GM23338 (cell line): ENCODE results near the gene XRRA1. TPM values are rescaled to one million over a fixed set of nuclear protein-coding genes. Genes with fewer than 3 reads are reported as not detected.

Experiments
- ATAC-seq: fragments of 200-7000 bp; cut with Tn5 transposase; 3 replicates; pipeline ENCODE4 v1.9.1; 2020
- DNase-seq: peaks from one replicate; pipeline ENCODE4 v3.0.0-alpha.2; 2015; ENCODE audit warnings: low spot score
- H2AFZ ChIP-seq: fragments of 200-600 bp; sonication (generic); 2 replicates; pipeline ENCODE4 v1.8.0; 2016; ENCODE audit warnings: antibody characterized with exemption, mild to moderate bottlenecking, moderate library complexity
- H3F3A ChIP-seq: fragments of 200-600 bp; sonication (generic); replicated peaks from 2 replicates; pipeline ENCODE4 v1.8.0; 2017; ENCODE audit warnings: antibody characterized with exemption, mixed run types, low read depth
- H3K27ac ChIP-seq: fragments of 200-600 bp; sonication (generic); 2 replicates; pipeline ENCODE4 v1.6.1; 2016; ENCODE audit warnings: low read depth
- H3K27me3 ChIP-seq: fragments of 200-600 bp; sonication (generic); 2 replicates; pipeline ENCODE4 v1.8.0; 2016; ENCODE audit warnings: mild to moderate bottlenecking, mixed run types, moderate library complexity; ENCODE audit not compliant: insufficient read depth
- H3K36me3 ChIP-seq: fragments of 200-600 bp; sonication (generic); 2 replicates; pipeline ENCODE4 v1.8.0; 2016; ENCODE audit warnings: mild to moderate bottlenecking; ENCODE audit not compliant: insufficient read depth
- H3K4me1 ChIP-seq: fragments of 200-600 bp; sonication (generic); 2 replicates; pipeline ENCODE4 v1.8.0; 2016; ENCODE audit warnings: mild to moderate bottlenecking, moderate library complexity; ENCODE audit not compliant: insufficient read depth
- H3K4me2 ChIP-seq: fragments of 200-600 bp; sonication (generic); 2 replicates; pipeline ENCODE4 v1.7.1; 2017; ENCODE audit warnings: mixed run types
- H3K4me3 ChIP-seq: fragments of 200-600 bp; sonication (generic); 2 replicates; pipeline ENCODE4 v1.6.1; 2016; ENCODE audit warnings: mixed run types
- H3K79me2 ChIP-seq: fragments of 200-600 bp; sonication (generic); replicated peaks from 2 replicates; pipeline ENCODE4 v1.8.0; 2017; ENCODE audit warnings: mild to moderate bottlenecking; ENCODE audit not compliant: insufficient read depth
- H3K9me2 ChIP-seq: fragments of 200-600 bp; sonication (generic); 2 replicates; pipeline ENCODE4 v1.8.0; 2017; ENCODE audit not compliant: insufficient read depth
- H4K20me1 ChIP-seq: fragments of 200-600 bp; sonication (generic); replicated peaks from 2 replicates; pipeline ENCODE4 v1.8.0; 2017; ENCODE audit warnings: mild to moderate bottlenecking; ENCODE audit not compliant: insufficient read depth
- H3K27ac Mint-ChIP-seq: 2 replicates; pipeline ENCODE4 v1.8.0; 2020; ENCODE audit warnings: inconsistent platforms, mild to moderate bottlenecking, moderate library complexity, mixed read lengths
- H3K27me3 Mint-ChIP-seq: 3 replicates; pipeline ENCODE4 v1.8.0; 2022; ENCODE audit warnings: low read depth, mild to moderate bottlenecking, moderate library complexity, mixed read lengths, inconsistent platforms; ENCODE audit not compliant: insufficient read depth, poor library complexity
- H3K36me3 Mint-ChIP-seq: 3 replicates; pipeline ENCODE4 v1.8.0; 2021; ENCODE audit warnings: low read depth, mild to moderate bottlenecking, inconsistent platforms, moderate library complexity, mixed read lengths
- H3K4me1 Mint-ChIP-seq: 3 replicates; pipeline ENCODE4 v1.8.0; 2020; ENCODE audit warnings: mild to moderate bottlenecking, inconsistent platforms, mixed read lengths
- H3K4me3 Mint-ChIP-seq: 3 replicates; pipeline ENCODE4 v1.8.0; 2021; ENCODE audit warnings: moderate library complexity, mild to moderate bottlenecking, inconsistent platforms, mixed read lengths
- H3K9me3 Mint-ChIP-seq: 3 replicates; pipeline ENCODE4 v1.8.0; 2020; ENCODE audit warnings: moderate library complexity, mild to moderate bottlenecking, inconsistent platforms, mixed read lengths
- CREB1 ChIP-seq: fragments of 250-450 bp; sonication (Bioruptor Pico); IDR thresholded peaks from 2 replicates; pipeline ENCODE4 v1.5.0; 2020; ENCODE audit warnings: low read depth, mild to moderate bottlenecking, moderate library complexity
- EZH2 ChIP-seq: fragments of 200-600 bp; sonication (generic); IDR thresholded peaks from one replicate; pipeline ENCODE4 v1.8.0; 2017; ENCODE audit warnings: antibody characterized with exemption, mild to moderate bottlenecking, low read depth; ENCODE audit not compliant: unreplicated experiment
- EZH2phosphoT487 ChIP-seq: fragments of 200-600 bp; sonication (generic); IDR thresholded peaks from one replicate; pipeline ENCODE4 v1.8.1; 2018; ENCODE audit warnings: antibody characterized with exemption; ENCODE audit not compliant: unreplicated experiment
- JUNB ChIP-seq: IDR thresholded peaks from one replicate; pipeline ENCODE4 v1.6.1; 2016; ENCODE audit warnings: antibody characterized with exemption; ENCODE audit not compliant: unreplicated experiment
- NANOG ChIP-seq: IDR thresholded peaks from 2 replicates; pipeline ENCODE4 v1.6.1; 2016; ENCODE audit warnings: antibody characterized with exemption, borderline replicate concordance
- POLR2AphosphoS5 ChIP-seq: IDR thresholded peaks from 2 replicates; pipeline ENCODE4 v1.6.1; 2016; ENCODE audit warnings: antibody characterized with exemption, low read depth
- STAT1 ChIP-seq: IDR thresholded peaks from one replicate; pipeline ENCODE4 v1.6.1; 2016; ENCODE audit warnings: antibody characterized with exemption; ENCODE audit not compliant: unreplicated experiment
- ZNF114 ChIP-seq: fragments of 250-450 bp; sonication (Bioruptor Pico); IDR thresholded peaks from 2 replicates; pipeline ENCODE4 v1.5.0; 2020; ENCODE audit warnings: mild to moderate bottlenecking, moderate library complexity
- ZNF331 ChIP-seq: fragments of 250-450 bp; sonication (Bioruptor Pico); IDR thresholded peaks from 2 replicates; pipeline ENCODE4 v1.5.0; 2020; ENCODE audit warnings: low read depth, mild to moderate bottlenecking, moderate library complexity
- polyA plus RNA-seq: library from polyadenylated mRNA; unstranded; fragments of >200 nt; fragmentation: Nextera tagmentation; extraction: Ambion mirVana; gene quantifications from 2 replicates; pipeline ENCODE4 v1.2.1, GENCODE V29; 2016
- total RNA-seq: library from RNA; depleted of rRNA; stranded (reverse); fragments of >200 nt; shearing (Covaris generic); gene quantifications from 2 replicates; pipeline ENCODE4 v1.2.3, GENCODE V29; 2014
- TF ChIP-seq, protein P1 (sequence below): fragments of 250-450 bp; sonication (Bioruptor Pico); IDR thresholded peaks from 2 replicates; pipeline ENCODE4 v1.5.0; 2020; ENCODE audit warnings: mild to moderate bottlenecking, moderate library complexity
- TF ChIP-seq, protein P2 (sequence below), 2 experiments: fragments of 200-600 bp in 1 of 2; sonication (generic) in 1 of 2; conservative IDR thresholded peaks; 2 replicates each; pipeline versions ENCODE4 v1.5.1 to v1.6.1; 2016 to 2017; ENCODE audit warnings: antibody characterized with exemption in 2 of 2, low read depth in 2 of 2, mild to moderate bottlenecking in 2 of 2, moderate library complexity in 1 of 2
- TF ChIP-seq, protein P3 (sequence below): IDR thresholded peaks from 2 replicates; pipeline ENCODE4 v1.6.1; 2016; ENCODE audit warnings: antibody characterized with exemption
- TF ChIP-seq, protein P4 (sequence below): IDR thresholded peaks from one replicate; pipeline ENCODE4 v1.6.1; 2018; ENCODE audit warnings: antibody characterized with exemption; ENCODE audit not compliant: unreplicated experiment

XRRA1 gene
- total and polyA plus RNA-seq, 2 experiments from 2014 or later = 4.9 to 5.4 TPM

DNA sequence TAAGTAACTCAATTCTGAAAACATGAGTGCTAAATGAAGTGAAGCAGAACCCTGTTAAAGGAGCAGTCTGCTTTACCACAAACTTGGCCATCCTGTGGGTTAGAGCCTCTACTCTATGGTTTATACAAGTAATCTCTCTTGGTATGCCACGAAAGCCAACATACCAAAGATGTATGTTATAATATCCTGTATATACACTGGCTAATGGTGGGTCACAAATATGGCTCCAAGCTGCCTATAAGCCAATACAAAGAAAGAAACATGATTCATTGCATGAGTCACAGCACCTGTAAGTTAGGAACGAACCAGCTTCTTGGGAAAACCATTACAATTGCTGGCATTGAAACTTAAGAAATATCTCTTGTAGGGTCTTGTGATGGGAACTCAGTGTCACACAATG, 16.1 kb downstream of the XRRA1 start:
- Mint-ChIP-seq H3K36me3 (no peaks in the 10 kb centered on the region), H3K9me3 (no peaks in the 10 kb centered on the region)

More for the DNA sequence above, 16.1 kb downstream of the XRRA1 start:
- H3K27me3 ChIP-seq = no peaks in the 10 kb centered on the region
- H3F3A ChIP-seq = no peaks in the 10 kb centered on the region
- no peaks in the 10 kb centered on the region for H4K20me1 ChIP-seq
- peaks cover 1% of the 10 kb centered on the region for H3K27me3 Mint-ChIP-seq
- no peaks in the 10 kb centered on the region for H3K4me1 Mint-ChIP-seq
- no peak overlapping the region for H3K4me2 ChIP-seq
- H3K9me2 ChIP-seq = no peaks in the 10 kb centered on the region
- no peaks in the 10 kb centered on the region for H3K36me3 ChIP-seq
- TF ChIP-seq, protein P1, sequence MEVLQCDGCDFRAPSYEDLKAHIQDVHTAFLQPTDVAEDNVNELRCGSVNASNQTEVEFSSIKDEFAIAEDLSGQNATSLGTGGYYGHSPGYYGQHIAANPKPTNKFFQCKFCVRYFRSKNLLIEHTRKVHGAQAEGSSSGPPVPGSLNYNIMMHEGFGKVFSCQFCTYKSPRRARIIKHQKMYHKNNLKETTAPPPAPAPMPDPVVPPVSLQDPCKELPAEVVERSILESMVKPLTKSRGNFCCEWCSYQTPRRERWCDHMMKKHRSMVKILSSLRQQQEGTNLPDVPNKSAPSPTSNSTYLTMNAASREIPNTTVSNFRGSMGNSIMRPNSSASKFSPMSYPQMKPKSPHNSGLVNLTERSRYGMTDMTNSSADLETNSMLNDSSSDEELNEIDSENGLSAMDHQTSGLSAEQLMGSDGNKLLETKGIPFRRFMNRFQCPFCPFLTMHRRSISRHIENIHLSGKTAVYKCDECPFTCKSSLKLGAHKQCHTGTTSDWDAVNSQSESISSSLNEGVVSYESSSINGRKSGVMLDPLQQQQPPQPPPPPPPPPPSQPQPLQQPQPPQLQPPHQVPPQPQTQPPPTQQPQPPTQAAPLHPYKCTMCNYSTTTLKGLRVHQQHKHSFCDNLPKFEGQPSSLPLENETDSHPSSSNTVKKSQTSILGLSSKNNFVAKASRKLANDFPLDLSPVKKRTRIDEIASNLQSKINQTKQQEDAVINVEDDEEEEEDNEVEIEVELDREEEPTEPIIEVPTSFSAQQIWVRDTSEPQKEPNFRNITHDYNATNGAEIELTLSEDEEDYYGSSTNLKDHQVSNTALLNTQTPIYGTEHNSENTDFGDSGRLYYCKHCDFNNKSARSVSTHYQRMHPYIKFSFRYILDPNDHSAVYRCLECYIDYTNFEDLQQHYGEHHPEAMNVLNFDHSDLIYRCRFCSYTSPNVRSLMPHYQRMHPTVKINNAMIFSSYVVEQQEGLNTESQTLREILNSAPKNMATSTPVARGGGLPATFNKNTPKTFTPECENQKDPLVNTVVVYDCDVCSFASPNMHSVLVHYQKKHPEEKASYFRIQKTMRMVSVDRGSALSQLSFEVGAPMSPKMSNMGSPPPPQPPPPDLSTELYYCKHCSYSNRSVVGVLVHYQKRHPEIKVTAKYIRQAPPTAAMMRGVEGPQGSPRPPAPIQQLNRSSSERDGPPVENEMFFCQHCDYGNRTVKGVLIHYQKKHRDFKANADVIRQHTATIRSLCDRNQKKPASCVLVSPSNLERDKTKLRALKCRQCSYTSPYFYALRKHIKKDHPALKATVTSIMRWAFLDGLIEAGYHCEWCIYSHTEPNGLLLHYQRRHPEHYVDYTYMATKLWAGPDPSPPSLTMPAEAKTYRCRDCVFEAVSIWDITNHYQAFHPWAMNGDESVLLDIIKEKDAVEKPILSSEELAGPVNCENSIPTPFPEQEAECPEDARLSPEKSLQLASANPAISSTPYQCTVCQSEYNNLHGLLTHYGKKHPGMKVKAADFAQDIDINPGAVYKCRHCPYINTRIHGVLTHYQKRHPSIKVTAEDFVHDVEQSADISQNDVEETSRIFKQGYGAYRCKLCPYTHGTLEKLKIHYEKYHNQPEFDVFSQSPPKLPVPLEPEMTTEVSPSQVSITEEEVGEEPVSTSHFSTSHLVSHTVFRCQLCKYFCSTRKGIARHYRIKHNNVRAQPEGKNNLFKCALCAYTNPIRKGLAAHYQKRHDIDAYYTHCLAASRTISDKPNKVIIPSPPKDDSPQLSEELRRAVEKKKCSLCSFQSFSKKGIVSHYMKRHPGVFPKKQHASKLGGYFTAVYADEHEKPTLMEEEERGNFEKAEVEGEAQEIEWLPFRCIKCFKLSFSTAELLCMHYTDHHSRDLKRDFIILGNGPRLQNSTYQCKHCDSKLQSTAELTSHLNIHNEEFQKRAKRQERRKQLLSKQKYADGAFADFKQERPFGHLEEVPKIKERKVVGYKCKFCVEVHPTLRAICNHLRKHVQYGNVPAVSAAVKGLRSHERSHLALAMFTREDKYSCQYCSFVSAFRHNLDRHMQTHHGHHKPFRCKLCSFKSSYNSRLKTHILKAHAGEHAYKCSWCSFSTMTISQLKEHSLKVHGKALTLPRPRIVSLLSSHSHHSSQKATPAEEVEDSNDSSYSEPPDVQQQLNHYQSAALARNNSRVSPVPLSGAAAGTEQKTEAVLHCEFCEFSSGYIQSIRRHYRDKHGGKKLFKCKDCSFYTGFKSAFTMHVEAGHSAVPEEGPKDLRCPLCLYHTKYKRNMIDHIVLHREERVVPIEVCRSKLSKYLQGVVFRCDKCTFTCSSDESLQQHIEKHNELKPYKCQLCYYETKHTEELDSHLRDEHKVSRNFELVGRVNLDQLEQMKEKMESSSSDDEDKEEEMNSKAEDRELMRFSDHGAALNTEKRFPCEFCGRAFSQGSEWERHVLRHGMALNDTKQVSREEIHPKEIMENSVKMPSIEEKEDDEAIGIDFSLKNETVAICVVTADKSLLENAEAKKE (CRISPR knock-in tag) = no peak
- no peak for TF ChIP-seq POLR2AphosphoS5
- TF ChIP-seq NANOG = no peak
- TF ChIP-seq EZH2phosphoT487 = no peak
- TF ChIP-seq JUNB = no peak
- TF ChIP-seq, protein P2, sequence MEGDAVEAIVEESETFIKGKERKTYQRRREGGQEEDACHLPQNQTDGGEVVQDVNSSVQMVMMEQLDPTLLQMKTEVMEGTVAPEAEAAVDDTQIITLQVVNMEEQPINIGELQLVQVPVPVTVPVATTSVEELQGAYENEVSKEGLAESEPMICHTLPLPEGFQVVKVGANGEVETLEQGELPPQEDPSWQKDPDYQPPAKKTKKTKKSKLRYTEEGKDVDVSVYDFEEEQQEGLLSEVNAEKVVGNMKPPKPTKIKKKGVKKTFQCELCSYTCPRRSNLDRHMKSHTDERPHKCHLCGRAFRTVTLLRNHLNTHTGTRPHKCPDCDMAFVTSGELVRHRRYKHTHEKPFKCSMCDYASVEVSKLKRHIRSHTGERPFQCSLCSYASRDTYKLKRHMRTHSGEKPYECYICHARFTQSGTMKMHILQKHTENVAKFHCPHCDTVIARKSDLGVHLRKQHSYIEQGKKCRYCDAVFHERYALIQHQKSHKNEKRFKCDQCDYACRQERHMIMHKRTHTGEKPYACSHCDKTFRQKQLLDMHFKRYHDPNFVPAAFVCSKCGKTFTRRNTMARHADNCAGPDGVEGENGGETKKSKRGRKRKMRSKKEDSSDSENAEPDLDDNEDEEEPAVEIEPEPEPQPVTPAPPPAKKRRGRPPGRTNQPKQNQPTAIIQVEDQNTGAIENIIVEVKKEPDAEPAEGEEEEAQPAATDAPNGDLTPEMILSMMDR (conservative IDR thresholded peaks at IDR 0.05; ENCODE audit: low read depth in 2 of 2) = no peak
- no peak for TF ChIP-seq EZH2
- TF ChIP-seq, protein P3, sequence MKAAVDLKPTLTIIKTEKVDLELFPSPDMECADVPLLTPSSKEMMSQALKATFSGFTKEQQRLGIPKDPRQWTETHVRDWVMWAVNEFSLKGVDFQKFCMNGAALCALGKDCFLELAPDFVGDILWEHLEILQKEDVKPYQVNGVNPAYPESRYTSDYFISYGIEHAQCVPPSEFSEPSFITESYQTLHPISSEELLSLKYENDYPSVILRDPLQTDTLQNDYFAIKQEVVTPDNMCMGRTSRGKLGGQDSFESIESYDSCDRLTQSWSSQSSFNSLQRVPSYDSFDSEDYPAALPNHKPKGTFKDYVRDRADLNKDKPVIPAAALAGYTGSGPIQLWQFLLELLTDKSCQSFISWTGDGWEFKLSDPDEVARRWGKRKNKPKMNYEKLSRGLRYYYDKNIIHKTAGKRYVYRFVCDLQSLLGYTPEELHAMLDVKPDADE = no peak
- TF ChIP-seq, protein P4, sequence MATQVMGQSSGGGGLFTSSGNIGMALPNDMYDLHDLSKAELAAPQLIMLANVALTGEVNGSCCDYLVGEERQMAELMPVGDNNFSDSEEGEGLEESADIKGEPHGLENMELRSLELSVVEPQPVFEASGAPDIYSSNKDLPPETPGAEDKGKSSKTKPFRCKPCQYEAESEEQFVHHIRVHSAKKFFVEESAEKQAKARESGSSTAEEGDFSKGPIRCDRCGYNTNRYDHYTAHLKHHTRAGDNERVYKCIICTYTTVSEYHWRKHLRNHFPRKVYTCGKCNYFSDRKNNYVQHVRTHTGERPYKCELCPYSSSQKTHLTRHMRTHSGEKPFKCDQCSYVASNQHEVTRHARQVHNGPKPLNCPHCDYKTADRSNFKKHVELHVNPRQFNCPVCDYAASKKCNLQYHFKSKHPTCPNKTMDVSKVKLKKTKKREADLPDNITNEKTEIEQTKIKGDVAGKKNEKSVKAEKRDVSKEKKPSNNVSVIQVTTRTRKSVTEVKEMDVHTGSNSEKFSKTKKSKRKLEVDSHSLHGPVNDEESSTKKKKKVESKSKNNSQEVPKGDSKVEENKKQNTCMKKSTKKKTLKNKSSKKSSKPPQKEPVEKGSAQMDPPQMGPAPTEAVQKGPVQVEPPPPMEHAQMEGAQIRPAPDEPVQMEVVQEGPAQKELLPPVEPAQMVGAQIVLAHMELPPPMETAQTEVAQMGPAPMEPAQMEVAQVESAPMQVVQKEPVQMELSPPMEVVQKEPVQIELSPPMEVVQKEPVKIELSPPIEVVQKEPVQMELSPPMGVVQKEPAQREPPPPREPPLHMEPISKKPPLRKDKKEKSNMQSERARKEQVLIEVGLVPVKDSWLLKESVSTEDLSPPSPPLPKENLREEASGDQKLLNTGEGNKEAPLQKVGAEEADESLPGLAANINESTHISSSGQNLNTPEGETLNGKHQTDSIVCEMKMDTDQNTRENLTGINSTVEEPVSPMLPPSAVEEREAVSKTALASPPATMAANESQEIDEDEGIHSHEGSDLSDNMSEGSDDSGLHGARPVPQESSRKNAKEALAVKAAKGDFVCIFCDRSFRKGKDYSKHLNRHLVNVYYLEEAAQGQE = no peak
- TF ChIP-seq STAT1 = no peak
- no peak for TF ChIP-seq CREB1
- no peak for TF ChIP-seq ZNF114 (CRISPR knock-in tag)
- TF ChIP-seq ZNF331 = no peak
- DNase-seq = no peak
- H3K27ac ChIP-seq = no peak overlapping the region
- H3K4me3 ChIP-seq = no peak overlapping the region
- H3K4me1 ChIP-seq = no peaks in the 10 kb centered on the region
- no peak overlapping the region for H3K27ac Mint-ChIP-seq
- ATAC-seq = no peak
- no peak overlapping the region for H3K4me3 Mint-ChIP-seq
- no peaks in the 10 kb centered on the region for H3K79me2 ChIP-seq
- H2AFZ ChIP-seq = no peak overlapping the region
